Effector CD4-positive, alpha-beta T cell (primary cell): Measurements from ENCODE around the gene GTF3A.
A peak's percentile ranks its signal among the peaks of the same experiment; 100 is the strongest.

Experiments
- DNase-seq: peaks from one replicate; pipeline ENCODE4 v3.0.0-alpha.2; 2020

Gene GTF3A

GRCh38 chr13:27405546-27406134 lies 18.8 kb upstream of the GTF3A start:
- no peak for DNase-seq

DNA sequence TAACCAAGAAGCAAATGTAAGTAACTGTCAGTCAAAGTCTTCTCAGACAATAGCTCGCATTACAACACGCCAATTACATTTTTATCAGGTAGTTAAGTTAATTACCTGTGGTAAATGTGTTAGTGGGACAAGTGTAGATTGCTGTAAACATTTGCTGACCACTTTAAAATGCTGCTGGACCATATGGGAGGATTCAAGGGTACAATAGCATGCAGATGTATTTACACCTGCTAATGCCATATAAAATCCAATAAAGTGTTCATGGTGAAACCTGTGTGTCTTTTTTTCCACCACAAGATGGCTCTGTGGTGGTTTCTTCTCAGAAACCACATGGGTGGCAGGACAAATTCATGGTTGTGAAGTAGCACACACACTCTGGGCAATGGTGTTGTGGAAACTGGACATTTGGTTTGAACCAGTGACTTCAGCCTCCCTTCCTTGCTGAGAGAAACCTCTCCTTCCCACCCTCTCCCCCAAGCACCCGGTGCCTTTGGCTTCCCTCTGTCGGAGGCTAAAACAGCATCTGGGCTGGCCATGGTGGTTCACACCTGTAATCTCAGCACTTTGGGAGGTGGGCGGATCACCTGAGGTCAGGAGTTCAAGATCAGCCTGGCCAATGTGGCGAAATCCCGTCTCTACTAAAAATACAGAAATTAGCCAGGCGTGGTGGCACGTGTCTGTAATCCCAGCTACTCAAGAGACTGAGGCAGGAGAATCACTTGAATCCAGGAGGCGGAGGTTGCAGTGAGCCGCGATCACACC lies 18.1 kb upstream of the GTF3A start:
- DNase-seq, result peak; percentile 27

- no peak for DNase-seq
Observed at GRCh38 chr13:27408074-27408473, 16.3 kb upstream of the GTF3A start.

- DNase-seq, result no peak
Observed at GRCh38 chr13:27409013-27409412, 15.4 kb upstream of the GTF3A start.

DNA sequence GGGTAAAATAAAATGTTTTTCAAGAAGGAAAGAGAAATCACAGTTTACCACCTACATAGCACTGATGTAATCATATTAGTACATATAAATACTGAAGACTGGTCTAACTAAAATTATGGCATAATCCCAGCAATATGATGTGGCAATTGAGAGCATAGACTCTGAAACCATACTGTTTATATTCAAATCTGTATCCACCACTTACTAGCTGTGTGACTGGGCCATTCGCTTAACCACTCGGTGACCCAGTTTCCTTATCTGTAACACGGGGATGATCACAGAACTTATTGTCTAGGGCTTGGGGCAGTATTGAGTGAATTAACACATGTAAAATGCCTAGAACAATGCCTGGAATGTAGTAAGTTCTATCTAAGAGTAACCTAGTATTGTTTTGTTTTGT lies 13.1 kb upstream of the GTF3A start:
- DNase-seq, result no peak

DNA sequence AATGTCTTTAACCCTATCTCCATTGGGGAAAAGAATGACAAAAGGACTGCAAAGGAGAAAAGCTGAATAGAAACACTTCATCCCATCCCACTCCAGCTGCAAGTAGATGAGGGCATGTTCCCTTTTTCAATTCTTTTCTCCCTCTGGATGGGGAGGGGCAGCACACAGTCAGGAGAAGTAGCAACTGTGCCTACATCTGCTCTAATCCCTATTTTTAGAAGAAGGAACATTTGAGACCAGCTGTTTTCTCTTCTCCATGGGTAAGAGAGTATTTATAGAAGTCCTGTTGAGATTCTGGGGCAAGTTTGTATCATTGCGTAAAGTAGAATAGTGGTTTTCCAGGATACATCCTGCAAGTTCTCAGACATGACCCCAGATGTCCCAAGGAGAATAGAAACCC lies 9.3 kb upstream of the GTF3A start:
- no peak for DNase-seq

GRCh38 chr13:27419328-27419727 lies 5.1 kb upstream of the GTF3A start:
- no peak for DNase-seq

DNA sequence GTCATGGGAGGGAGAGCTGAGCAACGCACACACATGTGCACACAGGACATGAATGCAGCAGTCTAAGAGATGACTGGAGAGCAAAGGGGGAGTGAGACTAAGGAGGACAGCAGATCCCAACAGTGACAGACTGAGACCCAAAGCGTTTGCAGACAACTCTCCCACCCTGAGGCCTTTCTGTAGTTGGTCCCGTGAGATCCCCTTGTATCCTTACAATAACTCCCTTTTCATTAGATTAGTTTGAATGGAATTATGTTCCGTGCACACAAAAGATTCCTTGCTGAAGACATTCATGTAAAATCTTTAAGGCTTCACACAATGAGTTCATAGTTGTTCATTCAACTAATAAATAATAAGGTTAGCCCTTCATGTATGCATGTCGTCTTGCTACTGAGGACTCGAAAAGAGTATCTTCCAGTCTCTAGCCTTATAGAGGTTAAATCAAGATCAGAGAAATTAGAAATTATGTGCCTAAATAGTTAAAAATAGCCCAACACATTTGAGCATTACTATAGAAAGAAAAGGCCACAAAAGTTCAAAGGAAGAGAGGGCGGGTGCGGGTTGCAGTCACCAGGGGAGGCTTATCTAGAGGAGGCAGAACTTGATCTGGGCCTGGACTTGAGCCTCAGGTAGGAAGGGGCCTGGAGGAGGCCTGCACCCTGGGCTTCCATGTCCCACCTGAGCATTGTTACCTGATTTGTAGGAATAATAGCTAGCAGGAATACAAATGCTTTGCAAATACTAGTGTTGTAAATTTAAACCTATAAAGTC lies 3.1 kb upstream of the GTF3A start:
- no peak for DNase-seq

DNA sequence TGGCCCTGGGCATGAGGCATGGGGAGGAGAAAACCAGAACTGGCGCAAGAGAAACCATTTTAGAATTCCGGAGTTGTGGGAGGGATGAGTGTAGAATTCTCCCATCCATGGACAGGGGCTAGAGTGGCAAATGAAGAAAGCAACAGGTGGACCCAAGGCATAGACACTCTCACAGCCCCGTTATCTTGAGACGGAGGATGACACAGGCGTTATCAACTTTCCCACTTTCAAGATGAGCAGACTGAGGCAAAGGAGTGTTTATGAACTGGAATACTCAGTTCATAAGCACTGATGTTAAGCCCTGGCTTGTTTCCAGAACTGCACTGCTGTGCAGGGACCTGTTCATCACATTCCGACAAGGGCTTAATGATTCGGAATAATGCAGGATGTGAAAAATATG lies 1.1 kb upstream of the GTF3A start:
- no peak for DNase-seq

DNA sequence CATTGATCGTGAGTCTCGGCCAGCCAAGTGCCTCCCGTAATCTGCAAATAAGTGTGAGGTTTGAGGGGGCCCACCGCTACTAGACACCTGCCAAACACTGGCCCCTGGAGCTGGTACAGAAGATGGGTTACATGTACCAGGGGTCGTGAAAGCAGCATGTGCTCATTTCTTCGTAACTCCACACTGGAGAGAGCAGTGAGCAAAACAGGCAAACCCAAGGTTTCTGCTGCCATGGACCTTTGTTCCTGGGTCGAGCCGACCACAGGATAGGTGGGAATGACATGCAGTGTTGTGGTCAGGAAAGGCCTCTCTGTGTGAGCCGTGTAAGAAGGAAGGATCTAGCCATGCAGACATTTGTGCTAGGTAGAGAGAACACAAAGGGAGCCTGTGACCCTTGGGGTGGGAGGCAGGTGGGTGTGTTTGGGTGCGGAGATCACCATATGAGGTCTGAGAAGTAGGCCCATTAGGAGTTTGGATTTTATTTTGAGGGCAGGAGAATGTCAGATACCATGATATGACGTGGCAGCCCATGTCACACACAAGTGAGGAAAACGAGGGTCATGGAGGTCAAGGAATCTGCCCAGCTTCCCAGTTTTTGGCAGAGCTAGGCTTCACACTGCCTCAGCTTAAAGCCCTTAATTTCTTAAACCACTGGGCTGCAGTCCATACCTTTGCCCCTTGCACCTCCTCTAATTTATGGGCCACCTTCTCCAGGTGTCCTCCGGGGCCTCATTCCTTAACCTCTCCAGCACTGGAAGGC lies 919 bp downstream of the GTF3A start:
- no peak for DNase-seq

DNA sequence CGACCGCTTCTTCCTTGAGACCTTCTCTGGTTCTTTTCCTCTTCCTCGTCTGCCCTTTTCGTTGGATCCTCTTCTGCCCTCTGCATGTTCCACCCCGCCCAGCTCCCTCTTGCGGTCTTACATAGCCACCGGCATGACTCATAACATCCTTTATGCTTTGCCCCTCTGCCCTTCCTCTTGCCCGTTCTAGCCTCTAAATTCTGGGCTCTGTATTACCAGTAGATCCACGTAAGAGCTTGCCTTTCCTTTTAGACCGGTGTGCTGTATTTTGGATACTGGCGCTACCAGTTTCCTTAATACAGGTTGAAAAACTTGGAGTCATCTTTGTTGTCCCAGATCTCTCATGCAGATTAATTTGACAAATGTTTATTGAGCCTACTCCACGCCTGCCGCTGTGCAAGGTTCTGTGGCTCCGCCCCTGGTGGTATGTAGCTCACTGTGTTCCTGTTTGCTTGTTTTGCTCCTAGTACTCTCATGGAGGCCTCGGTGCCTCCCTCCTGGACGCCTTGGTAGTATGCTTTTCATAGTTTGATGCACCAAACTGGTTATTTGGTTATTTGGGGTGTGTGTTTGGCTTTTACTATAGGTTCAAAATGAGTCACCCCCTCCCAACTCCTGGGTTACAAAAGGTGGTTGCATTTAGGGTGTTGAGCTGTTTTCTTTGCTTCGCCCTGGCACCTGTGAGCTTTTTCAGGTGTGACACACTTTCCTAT lies 1.7 kb downstream of the GTF3A start:
- DNase-seq, result peak; percentile 69

DNA sequence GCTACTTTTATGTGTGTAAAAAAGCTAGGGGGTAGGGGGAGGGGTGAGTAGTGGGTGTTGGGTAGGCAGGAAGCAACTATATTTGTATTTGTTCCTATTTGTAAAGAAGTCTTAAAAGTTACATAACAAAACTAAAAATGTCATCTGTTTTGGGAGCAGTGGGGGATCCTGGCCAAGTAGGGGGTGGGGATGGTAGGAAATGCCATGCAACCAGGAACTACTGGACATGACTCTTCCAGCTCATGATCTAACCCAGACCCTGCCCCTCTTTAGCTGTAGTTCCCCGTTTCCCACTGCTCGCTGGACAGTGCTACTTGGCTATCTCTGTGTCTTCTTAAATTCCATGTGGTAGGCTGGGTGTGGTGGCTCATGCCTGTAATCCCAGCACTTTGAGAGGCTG lies 3.2 kb downstream of the GTF3A start:
- DNase-seq, result no peak

DNA sequence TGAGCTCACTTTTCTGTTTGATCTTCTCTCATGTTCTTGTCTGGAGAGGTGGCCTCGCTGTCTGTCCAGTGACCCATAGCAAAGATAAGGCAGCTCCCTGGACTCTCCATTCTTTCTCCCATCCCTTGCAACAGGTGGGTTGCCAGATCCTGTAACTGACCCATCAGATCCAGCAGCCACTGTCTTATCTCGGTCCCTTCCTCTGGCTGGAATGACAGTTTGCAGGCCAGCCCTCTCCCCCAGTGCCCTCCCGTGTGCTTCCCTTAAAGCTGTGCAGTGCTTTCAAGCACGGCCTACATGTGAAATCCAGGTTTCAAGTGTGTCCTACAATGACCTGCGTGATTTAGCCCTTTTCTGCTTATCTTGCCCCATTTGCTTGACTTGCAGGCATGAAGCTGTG lies 3.7 kb downstream of the GTF3A start:
- no peak for DNase-seq

- DNase-seq, result no peak
Observed at GRCh38 chr13:27432180-27432579, 7.8 kb downstream of the GTF3A start.

- DNase-seq, result peak; percentile 18
Observed at GRCh38 chr13:27432611-27433210, 8.3 kb downstream of the GTF3A start.

DNA sequence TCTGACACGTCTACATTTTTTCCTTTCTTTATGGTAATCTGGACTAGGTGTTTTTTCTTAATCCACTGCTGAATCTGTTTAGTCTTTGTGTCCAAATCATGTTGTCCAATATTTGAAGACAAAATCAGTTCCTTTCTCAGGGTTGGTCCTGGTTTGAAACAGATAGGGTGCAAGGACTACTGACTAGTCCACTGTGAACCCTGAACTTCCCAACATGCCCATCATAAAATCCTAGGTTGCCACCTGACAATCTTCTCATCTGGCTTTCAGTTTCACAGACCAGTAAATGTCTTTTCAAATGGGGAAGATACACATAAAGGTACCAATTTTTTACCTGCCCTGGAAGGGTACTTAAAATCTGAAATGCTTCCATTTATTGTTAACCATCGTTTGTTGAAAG lies 12.7 kb downstream of the GTF3A start:
- no peak for DNase-seq

DNA sequence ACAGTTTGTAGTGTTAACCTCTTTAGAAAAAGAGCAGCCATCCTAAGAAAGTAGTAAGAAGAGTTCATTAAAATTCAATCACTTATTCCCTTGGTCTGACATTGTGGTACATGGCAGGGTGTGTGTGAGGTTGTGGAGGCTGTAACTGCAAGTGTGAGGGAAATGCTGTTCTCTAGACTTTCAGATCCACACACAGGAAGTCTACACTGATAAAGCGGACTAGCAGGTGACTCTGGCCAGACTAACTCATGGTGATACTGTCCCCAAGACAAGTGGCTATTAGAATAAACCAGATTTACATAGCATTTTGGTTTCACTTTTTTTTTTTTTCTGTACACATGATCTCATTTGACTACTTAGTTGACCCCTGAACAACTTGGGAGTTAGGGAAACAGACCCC lies 16.0 kb downstream of the GTF3A start:
- DNase-seq, result no peak

- peak; percentile 27 for DNase-seq
Observed at GRCh38 chr13:27442071-27442647, 17.7 kb downstream of the GTF3A start.

GRCh38 chr13:27442797-27443196 lies 18.4 kb downstream of the GTF3A start:
- no peak for DNase-seq

- DNase-seq, result no peak
Observed at GRCh38 chr13:27446986-27447583, 22.7 kb downstream of the GTF3A start.

DNA sequence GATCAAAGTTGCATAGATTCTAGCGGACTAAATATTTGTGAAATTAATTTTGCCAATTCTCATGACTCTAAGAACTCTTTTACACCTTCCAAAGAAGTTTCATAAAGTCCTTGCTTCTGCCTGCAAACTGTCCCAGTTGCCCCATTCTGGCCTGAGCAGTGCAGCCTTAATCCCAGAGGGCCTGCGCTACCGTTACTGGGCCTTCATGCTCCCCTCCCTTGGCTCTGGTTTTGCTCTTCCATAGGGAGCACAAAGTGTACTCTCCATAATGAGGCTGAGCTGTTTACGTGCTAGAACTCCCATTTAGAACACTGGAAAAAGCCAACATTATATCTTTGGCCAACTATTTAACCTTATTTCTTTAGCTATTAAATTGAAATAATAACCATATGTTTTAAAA lies 23.9 kb downstream of the GTF3A start:
- no peak for DNase-seq
